GM23338 (cell line): ENCODE measurements around the gene NUP107. TPM values are rescaled to one million over a fixed set of nuclear protein-coding genes. Genes with fewer than 3 reads are reported as not detected.
A peak's percentile ranks its signal among the peaks of the same experiment; 100 is the strongest.

Source experiments
- ATAC-seq: fragments of 200-7000 bp; cut with Tn5 transposase; 3 replicates; pipeline ENCODE4 v1.9.1; 2020
- DNase-seq: peaks from one replicate; pipeline ENCODE4 v3.0.0-alpha.2; 2015; ENCODE audit warnings: low spot score
- H2AFZ ChIP-seq: fragments of 200-600 bp; sonication (generic); 2 replicates; pipeline ENCODE4 v1.8.0; 2016; ENCODE audit warnings: antibody characterized with exemption, mild to moderate bottlenecking, moderate library complexity
- H3F3A ChIP-seq: fragments of 200-600 bp; sonication (generic); replicated peaks from 2 replicates; pipeline ENCODE4 v1.8.0; 2017; ENCODE audit warnings: antibody characterized with exemption, mixed run types, low read depth
- H3K27ac ChIP-seq: fragments of 200-600 bp; sonication (generic); 2 replicates; pipeline ENCODE4 v1.6.1; 2016; ENCODE audit warnings: low read depth
- H3K27me3 ChIP-seq: fragments of 200-600 bp; sonication (generic); 2 replicates; pipeline ENCODE4 v1.8.0; 2016; ENCODE audit warnings: mild to moderate bottlenecking, mixed run types, moderate library complexity; ENCODE audit not compliant: insufficient read depth
- H3K36me3 ChIP-seq: fragments of 200-600 bp; sonication (generic); 2 replicates; pipeline ENCODE4 v1.8.0; 2016; ENCODE audit warnings: mild to moderate bottlenecking; ENCODE audit not compliant: insufficient read depth
- H3K4me1 ChIP-seq: fragments of 200-600 bp; sonication (generic); 2 replicates; pipeline ENCODE4 v1.8.0; 2016; ENCODE audit warnings: mild to moderate bottlenecking, moderate library complexity; ENCODE audit not compliant: insufficient read depth
- H3K4me2 ChIP-seq: fragments of 200-600 bp; sonication (generic); 2 replicates; pipeline ENCODE4 v1.7.1; 2017; ENCODE audit warnings: mixed run types
- H3K4me3 ChIP-seq: fragments of 200-600 bp; sonication (generic); 2 replicates; pipeline ENCODE4 v1.6.1; 2016; ENCODE audit warnings: mixed run types
- H3K79me2 ChIP-seq: fragments of 200-600 bp; sonication (generic); replicated peaks from 2 replicates; pipeline ENCODE4 v1.8.0; 2017; ENCODE audit warnings: mild to moderate bottlenecking; ENCODE audit not compliant: insufficient read depth
- H3K9me2 ChIP-seq: fragments of 200-600 bp; sonication (generic); 2 replicates; pipeline ENCODE4 v1.8.0; 2017; ENCODE audit not compliant: insufficient read depth
- H4K20me1 ChIP-seq: fragments of 200-600 bp; sonication (generic); replicated peaks from 2 replicates; pipeline ENCODE4 v1.8.0; 2017; ENCODE audit warnings: mild to moderate bottlenecking; ENCODE audit not compliant: insufficient read depth
- H3K27ac Mint-ChIP-seq: 2 replicates; pipeline ENCODE4 v1.8.0; 2020; ENCODE audit warnings: inconsistent platforms, mild to moderate bottlenecking, moderate library complexity, mixed read lengths
- H3K27me3 Mint-ChIP-seq: 3 replicates; pipeline ENCODE4 v1.8.0; 2022; ENCODE audit warnings: low read depth, mild to moderate bottlenecking, moderate library complexity, mixed read lengths, inconsistent platforms; ENCODE audit not compliant: insufficient read depth, poor library complexity
- H3K36me3 Mint-ChIP-seq: 3 replicates; pipeline ENCODE4 v1.8.0; 2021; ENCODE audit warnings: low read depth, mild to moderate bottlenecking, inconsistent platforms, moderate library complexity, mixed read lengths
- H3K4me1 Mint-ChIP-seq: 3 replicates; pipeline ENCODE4 v1.8.0; 2020; ENCODE audit warnings: mild to moderate bottlenecking, inconsistent platforms, mixed read lengths
- H3K4me3 Mint-ChIP-seq: 3 replicates; pipeline ENCODE4 v1.8.0; 2021; ENCODE audit warnings: moderate library complexity, mild to moderate bottlenecking, inconsistent platforms, mixed read lengths
- H3K9me3 Mint-ChIP-seq: 3 replicates; pipeline ENCODE4 v1.8.0; 2020; ENCODE audit warnings: moderate library complexity, mild to moderate bottlenecking, inconsistent platforms, mixed read lengths
- CREB1 ChIP-seq: fragments of 250-450 bp; sonication (Bioruptor Pico); IDR thresholded peaks from 2 replicates; pipeline ENCODE4 v1.5.0; 2020; ENCODE audit warnings: low read depth, mild to moderate bottlenecking, moderate library complexity
- EZH2 ChIP-seq: fragments of 200-600 bp; sonication (generic); IDR thresholded peaks from one replicate; pipeline ENCODE4 v1.8.0; 2017; ENCODE audit warnings: antibody characterized with exemption, mild to moderate bottlenecking, low read depth; ENCODE audit not compliant: unreplicated experiment
- EZH2phosphoT487 ChIP-seq: fragments of 200-600 bp; sonication (generic); IDR thresholded peaks from one replicate; pipeline ENCODE4 v1.8.1; 2018; ENCODE audit warnings: antibody characterized with exemption; ENCODE audit not compliant: unreplicated experiment
- JUNB ChIP-seq: IDR thresholded peaks from one replicate; pipeline ENCODE4 v1.6.1; 2016; ENCODE audit warnings: antibody characterized with exemption; ENCODE audit not compliant: unreplicated experiment
- NANOG ChIP-seq: IDR thresholded peaks from 2 replicates; pipeline ENCODE4 v1.6.1; 2016; ENCODE audit warnings: antibody characterized with exemption, borderline replicate concordance
- POLR2AphosphoS5 ChIP-seq: IDR thresholded peaks from 2 replicates; pipeline ENCODE4 v1.6.1; 2016; ENCODE audit warnings: antibody characterized with exemption, low read depth
- STAT1 ChIP-seq: IDR thresholded peaks from one replicate; pipeline ENCODE4 v1.6.1; 2016; ENCODE audit warnings: antibody characterized with exemption; ENCODE audit not compliant: unreplicated experiment
- ZNF114 ChIP-seq: fragments of 250-450 bp; sonication (Bioruptor Pico); IDR thresholded peaks from 2 replicates; pipeline ENCODE4 v1.5.0; 2020; ENCODE audit warnings: mild to moderate bottlenecking, moderate library complexity
- polyA plus RNA-seq: library from polyadenylated mRNA; unstranded; fragments of >200 nt; fragmentation: Nextera tagmentation; extraction: Ambion mirVana; gene quantifications from 2 replicates; pipeline ENCODE4 v1.2.1, GENCODE V29; 2016
- total RNA-seq: library from RNA; depleted of rRNA; stranded (reverse); fragments of >200 nt; shearing (Covaris generic); gene quantifications from 2 replicates; pipeline ENCODE4 v1.2.3, GENCODE V29; 2014
- TF ChIP-seq, protein P1 (sequence below): IDR thresholded peaks from one replicate; pipeline ENCODE4 v1.6.1; 2018; ENCODE audit warnings: antibody characterized with exemption; ENCODE audit not compliant: unreplicated experiment
- TF ChIP-seq, protein P2 (sequence below): fragments of 250-450 bp; sonication (Bioruptor Pico); IDR thresholded peaks from 2 replicates; pipeline ENCODE4 v1.5.0; 2020; ENCODE audit warnings: mild to moderate bottlenecking, moderate library complexity

The NUP107 gene
- total and polyA plus RNA-seq, 2 experiments from 2014 or later: 123 to 152 TPM

DNA sequence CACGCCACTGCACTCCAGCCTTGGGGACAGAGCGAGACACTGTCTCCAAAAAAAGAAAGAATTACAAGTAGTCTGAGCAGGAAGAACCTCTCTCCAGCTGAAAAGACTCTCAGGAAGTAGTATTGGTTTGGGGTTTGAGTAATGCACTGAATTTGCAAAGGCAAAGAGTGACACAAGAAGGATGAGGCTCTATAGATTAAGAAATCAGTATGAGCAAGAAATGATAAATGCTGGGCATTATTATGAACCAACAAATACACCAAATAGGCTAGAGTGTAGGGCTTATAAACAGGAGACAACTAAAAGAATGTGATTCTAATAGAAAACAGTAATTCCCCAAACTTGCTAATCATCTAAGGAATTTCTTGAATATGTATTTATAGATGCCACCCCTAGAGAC lies 56.6 kb downstream of the NUP107 start (continued):
- TF ChIP-seq, protein P1, sequence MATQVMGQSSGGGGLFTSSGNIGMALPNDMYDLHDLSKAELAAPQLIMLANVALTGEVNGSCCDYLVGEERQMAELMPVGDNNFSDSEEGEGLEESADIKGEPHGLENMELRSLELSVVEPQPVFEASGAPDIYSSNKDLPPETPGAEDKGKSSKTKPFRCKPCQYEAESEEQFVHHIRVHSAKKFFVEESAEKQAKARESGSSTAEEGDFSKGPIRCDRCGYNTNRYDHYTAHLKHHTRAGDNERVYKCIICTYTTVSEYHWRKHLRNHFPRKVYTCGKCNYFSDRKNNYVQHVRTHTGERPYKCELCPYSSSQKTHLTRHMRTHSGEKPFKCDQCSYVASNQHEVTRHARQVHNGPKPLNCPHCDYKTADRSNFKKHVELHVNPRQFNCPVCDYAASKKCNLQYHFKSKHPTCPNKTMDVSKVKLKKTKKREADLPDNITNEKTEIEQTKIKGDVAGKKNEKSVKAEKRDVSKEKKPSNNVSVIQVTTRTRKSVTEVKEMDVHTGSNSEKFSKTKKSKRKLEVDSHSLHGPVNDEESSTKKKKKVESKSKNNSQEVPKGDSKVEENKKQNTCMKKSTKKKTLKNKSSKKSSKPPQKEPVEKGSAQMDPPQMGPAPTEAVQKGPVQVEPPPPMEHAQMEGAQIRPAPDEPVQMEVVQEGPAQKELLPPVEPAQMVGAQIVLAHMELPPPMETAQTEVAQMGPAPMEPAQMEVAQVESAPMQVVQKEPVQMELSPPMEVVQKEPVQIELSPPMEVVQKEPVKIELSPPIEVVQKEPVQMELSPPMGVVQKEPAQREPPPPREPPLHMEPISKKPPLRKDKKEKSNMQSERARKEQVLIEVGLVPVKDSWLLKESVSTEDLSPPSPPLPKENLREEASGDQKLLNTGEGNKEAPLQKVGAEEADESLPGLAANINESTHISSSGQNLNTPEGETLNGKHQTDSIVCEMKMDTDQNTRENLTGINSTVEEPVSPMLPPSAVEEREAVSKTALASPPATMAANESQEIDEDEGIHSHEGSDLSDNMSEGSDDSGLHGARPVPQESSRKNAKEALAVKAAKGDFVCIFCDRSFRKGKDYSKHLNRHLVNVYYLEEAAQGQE: no peak
- TF ChIP-seq ZNF114 (CRISPR knock-in tag): no peak

DNA sequence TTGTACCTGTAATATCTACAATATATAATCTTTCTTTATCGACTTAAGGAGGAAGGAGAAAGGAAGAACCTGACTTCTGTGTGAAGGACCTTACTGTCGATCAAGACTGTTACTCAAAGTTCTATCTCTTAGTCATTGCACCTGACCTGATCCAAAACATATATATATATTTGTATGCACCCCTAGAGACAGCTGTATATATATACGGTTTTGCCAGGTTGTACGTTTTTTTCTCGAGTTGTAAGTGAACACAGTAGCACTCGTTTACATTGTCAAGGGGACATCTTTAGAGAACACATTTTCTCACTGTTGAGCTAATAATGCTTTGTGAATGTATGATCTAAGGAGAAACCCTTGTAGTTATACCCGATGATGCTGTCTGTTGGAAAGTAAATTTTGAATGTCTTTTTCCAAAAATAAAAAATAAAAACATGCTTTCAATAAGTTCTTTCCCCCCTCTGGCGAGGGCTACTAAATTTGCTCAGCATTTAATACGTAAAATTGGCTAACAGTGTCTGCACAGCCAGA lies 58.7 kb downstream of the NUP107 start:
- no peak for ATAC-seq
- Histone ChIP-seq H3F3A (0 out of 2 replicates have a peak, but pooled peaks cover 3% of the 10 kb centered on the region), H2AFZ (peak overlapping the region; percentile 69; the same call in 1 of the 2 replicates), H3K4me2 (peak overlapping the region; percentile 88), H3K4me3 (peak overlapping the region; percentile 88), H4K20me1 (0 out of 2 replicates have a peak, but pooled peaks cover 4% of the 10 kb centered on the region), H3K27me3 (no peaks in the 10 kb centered on the region), H3K9me2 (no peaks in the 10 kb centered on the region), H3K4me1 (peaks cover 8% of the 10 kb centered on the region; the same call in 1 of the 2 replicates), H3K79me2 (peaks cover 15% of the 10 kb centered on the region), H3K27ac (peak overlapping the region; percentile 28; the same call in 1 of the 2 replicates), H3K36me3 (peaks cover 11% of the 10 kb centered on the region)
- Mint-ChIP-seq H3K27me3 (peaks cover 2% of the 10 kb centered on the region), H3K27ac (peak overlapping the region; percentile 72), H3K36me3 (peaks cover 19% of the 10 kb centered on the region), H3K4me1 (peaks cover 9% of the 10 kb centered on the region; the same call in 2 of the 3 replicates), H3K4me3 (peak overlapping the region; percentile 97), H3K9me3 (no peaks in the 10 kb centered on the region)
- no peak for DNase-seq
- TF ChIP-seq JUNB (no peak), EZH2 (no peak), STAT1 (no peak), NANOG (no peak), CREB1 (no peak), POLR2AphosphoS5 (no peak), ZNF114 (CRISPR knock-in tag) (no peak), EZH2phosphoT487 (no peak)
- TF ChIP-seq, protein P2, sequence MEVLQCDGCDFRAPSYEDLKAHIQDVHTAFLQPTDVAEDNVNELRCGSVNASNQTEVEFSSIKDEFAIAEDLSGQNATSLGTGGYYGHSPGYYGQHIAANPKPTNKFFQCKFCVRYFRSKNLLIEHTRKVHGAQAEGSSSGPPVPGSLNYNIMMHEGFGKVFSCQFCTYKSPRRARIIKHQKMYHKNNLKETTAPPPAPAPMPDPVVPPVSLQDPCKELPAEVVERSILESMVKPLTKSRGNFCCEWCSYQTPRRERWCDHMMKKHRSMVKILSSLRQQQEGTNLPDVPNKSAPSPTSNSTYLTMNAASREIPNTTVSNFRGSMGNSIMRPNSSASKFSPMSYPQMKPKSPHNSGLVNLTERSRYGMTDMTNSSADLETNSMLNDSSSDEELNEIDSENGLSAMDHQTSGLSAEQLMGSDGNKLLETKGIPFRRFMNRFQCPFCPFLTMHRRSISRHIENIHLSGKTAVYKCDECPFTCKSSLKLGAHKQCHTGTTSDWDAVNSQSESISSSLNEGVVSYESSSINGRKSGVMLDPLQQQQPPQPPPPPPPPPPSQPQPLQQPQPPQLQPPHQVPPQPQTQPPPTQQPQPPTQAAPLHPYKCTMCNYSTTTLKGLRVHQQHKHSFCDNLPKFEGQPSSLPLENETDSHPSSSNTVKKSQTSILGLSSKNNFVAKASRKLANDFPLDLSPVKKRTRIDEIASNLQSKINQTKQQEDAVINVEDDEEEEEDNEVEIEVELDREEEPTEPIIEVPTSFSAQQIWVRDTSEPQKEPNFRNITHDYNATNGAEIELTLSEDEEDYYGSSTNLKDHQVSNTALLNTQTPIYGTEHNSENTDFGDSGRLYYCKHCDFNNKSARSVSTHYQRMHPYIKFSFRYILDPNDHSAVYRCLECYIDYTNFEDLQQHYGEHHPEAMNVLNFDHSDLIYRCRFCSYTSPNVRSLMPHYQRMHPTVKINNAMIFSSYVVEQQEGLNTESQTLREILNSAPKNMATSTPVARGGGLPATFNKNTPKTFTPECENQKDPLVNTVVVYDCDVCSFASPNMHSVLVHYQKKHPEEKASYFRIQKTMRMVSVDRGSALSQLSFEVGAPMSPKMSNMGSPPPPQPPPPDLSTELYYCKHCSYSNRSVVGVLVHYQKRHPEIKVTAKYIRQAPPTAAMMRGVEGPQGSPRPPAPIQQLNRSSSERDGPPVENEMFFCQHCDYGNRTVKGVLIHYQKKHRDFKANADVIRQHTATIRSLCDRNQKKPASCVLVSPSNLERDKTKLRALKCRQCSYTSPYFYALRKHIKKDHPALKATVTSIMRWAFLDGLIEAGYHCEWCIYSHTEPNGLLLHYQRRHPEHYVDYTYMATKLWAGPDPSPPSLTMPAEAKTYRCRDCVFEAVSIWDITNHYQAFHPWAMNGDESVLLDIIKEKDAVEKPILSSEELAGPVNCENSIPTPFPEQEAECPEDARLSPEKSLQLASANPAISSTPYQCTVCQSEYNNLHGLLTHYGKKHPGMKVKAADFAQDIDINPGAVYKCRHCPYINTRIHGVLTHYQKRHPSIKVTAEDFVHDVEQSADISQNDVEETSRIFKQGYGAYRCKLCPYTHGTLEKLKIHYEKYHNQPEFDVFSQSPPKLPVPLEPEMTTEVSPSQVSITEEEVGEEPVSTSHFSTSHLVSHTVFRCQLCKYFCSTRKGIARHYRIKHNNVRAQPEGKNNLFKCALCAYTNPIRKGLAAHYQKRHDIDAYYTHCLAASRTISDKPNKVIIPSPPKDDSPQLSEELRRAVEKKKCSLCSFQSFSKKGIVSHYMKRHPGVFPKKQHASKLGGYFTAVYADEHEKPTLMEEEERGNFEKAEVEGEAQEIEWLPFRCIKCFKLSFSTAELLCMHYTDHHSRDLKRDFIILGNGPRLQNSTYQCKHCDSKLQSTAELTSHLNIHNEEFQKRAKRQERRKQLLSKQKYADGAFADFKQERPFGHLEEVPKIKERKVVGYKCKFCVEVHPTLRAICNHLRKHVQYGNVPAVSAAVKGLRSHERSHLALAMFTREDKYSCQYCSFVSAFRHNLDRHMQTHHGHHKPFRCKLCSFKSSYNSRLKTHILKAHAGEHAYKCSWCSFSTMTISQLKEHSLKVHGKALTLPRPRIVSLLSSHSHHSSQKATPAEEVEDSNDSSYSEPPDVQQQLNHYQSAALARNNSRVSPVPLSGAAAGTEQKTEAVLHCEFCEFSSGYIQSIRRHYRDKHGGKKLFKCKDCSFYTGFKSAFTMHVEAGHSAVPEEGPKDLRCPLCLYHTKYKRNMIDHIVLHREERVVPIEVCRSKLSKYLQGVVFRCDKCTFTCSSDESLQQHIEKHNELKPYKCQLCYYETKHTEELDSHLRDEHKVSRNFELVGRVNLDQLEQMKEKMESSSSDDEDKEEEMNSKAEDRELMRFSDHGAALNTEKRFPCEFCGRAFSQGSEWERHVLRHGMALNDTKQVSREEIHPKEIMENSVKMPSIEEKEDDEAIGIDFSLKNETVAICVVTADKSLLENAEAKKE: no peak
- TF ChIP-seq, protein P1: no peak
